ENCODE results near the gene ZNF274.
A peak's percentile ranks its signal among the peaks of the same experiment; 100 is the strongest.
"Not testable (repeated sequence)": the region's sequence is repeated elsewhere in the genome, so short reads cannot be mapped to it uniquely, and the experiment has no call there.

ZNF274 gene

DNA sequence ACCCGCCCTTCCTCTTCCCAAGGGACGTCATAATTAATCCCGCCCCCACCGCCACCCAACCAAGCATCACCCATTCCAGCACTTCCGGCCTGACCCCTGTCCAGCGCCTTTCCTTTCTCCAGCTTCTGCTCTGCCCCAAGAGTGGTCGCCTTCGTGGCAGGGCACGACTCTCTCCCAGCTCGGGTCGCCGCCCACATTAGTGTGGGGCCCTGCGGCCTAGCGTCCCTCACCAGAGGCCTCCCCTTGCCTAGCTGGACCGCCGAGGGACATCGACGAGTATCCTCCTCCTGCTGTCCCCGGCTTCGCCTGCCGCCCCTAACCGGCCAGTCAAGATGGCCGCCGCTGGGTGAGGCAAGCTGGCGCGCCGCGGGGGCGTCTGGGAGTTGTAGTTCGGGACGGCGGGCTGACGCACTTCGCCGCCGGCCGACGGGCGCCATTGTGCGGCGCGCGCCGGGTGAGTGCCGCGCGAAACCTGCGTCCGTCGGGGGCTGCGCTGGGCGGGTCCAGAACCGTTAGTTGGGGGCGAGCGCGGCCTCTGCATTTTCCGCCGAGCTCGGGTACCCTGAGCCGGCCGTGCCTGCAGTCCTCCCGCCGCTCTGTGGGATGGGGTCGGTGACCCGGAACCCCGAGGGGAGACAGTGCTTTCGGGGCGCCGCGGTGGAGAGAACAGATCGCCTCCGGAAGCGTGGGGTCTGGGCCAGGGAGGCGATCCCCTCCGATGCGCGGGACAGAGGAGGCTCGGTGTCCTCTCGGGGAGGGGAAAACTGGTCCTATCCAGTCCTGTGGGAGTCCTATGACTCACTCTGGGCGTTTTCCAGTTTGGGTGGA, at the start of gene ZNF274:
TSS of gene ZNF274 (plus strand) at position 73 of the 828 bp plus-strand sequence. CDS start 905 bp downstream, outside the sequence.
- H3K4me3 ChIP-seq (ENCODE audit: low read depth, low read length) = peak within 1 kb of the TSS; percentile 98
- H3K27me3 ChIP-seq (ENCODE audit: control insufficient read depth, insufficient read depth, low read length) = no peaks in the 10 kb centered on the region
- peaks cover 15% of the 10 kb centered on the region for H3K36me3 ChIP-seq (ENCODE audit: control insufficient read depth, insufficient read depth, low read length)
- H3K9ac ChIP-seq (ENCODE audit: low read depth, low read length) = peak within 1 kb of the TSS; percentile 96
- H3K4me1 ChIP-seq (ENCODE audit: control insufficient read depth, insufficient read depth, low read length) = no peaks in the 10 kb centered on the region
- peaks cover 4% of the 10 kb centered on the region for H3K9me3 ChIP-seq (ENCODE audit: control insufficient read depth, insufficient read depth, low read length)

DNA sequence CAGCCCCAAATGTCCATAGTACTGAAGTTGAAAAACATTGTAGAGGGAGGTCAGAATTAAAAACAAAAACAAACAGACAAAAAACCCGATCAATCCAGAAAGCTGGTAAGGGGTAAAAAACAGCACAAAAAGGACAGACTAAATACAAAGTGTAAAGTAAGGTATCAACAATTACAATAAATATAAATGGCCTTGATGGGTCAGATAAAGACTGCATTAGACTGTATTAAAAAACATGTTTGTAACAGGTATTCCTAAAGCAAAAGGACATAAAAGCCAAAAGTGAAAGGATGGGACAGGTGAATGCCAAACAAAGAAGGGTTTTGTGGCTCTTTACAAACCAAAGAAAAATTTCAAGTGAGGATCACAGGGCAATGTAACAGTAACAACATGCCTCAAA, 48.6 kb upstream of the ZNF274 start:
- H3K4me1 ChIP-seq (ENCODE audit: control insufficient read depth, insufficient read depth, low read length) = no peaks in the 10 kb centered on the region
- peaks cover 37% of the 10 kb centered on the region for H3K9me3 ChIP-seq (ENCODE audit: control insufficient read depth, insufficient read depth, low read length)
- no peaks in the 10 kb centered on the region for H3K27me3 ChIP-seq (ENCODE audit: control insufficient read depth, insufficient read depth, low read length)
- no peak overlapping the region for H3K9ac ChIP-seq (ENCODE audit: low read depth, low read length)
- H3K4me3 ChIP-seq (ENCODE audit: low read depth, low read length) = no peak overlapping the region
- H3K36me3 ChIP-seq (ENCODE audit: control insufficient read depth, insufficient read depth, low read length) = peaks cover 19% of the 10 kb centered on the region

DNA sequence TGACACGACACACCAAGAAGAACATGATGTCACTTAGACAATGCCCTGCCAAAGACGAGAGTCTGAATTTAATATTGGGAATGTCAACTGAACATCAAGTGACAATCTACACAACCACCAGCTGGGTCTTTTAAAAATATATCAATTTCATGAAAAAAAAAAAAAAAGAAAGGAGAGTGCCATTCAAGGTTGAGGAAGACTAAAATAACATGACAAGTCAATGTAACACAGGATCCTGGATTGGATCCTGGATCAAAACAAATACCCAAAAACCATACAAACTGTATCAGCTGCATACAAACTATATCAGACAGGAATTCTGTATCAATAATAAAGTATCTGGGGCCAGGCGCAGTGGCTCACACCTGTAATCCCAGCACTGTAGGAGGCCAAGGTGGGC, 37.0 kb upstream of the ZNF274 start:
- H3K4me3 ChIP-seq (ENCODE audit: low read depth, low read length) = no peak overlapping the region
- peaks cover 8% of the 10 kb centered on the region for H3K9me3 ChIP-seq (ENCODE audit: control insufficient read depth, insufficient read depth, low read length)
- no peaks in the 10 kb centered on the region for H3K4me1 ChIP-seq (ENCODE audit: control insufficient read depth, insufficient read depth, low read length)
- no peak overlapping the region for H3K9ac ChIP-seq (ENCODE audit: low read depth, low read length)
- H3K36me3 ChIP-seq (ENCODE audit: control insufficient read depth, insufficient read depth, low read length) = no peaks in the 10 kb centered on the region
- H3K27me3 ChIP-seq (ENCODE audit: control insufficient read depth, insufficient read depth, low read length) = no peaks in the 10 kb centered on the region

DNA sequence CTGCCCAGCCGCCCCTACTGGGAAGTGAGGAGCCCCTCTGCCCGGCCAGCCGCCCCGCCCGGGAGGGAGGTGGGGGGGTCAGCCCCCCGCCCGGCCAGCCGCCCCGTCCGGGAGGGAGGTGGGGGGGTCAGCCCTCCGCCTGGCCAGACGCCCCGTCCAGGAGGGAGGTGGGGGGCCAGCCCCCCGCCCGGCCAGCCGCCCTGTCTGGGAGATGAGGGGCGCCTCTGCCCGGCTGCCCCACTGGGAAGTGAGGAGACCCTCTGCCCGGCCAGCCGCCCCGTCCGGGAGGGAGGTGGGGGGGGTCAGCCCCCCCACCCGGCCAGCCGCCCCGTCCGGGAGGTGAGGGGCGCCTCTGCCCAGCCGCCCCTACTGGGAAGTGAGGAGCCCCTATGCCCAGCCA, 35.4 kb upstream of the ZNF274 start:
- not testable (repeated sequence) for H3K36me3 ChIP-seq (ENCODE audit: control insufficient read depth, insufficient read depth, low read length)

DNA sequence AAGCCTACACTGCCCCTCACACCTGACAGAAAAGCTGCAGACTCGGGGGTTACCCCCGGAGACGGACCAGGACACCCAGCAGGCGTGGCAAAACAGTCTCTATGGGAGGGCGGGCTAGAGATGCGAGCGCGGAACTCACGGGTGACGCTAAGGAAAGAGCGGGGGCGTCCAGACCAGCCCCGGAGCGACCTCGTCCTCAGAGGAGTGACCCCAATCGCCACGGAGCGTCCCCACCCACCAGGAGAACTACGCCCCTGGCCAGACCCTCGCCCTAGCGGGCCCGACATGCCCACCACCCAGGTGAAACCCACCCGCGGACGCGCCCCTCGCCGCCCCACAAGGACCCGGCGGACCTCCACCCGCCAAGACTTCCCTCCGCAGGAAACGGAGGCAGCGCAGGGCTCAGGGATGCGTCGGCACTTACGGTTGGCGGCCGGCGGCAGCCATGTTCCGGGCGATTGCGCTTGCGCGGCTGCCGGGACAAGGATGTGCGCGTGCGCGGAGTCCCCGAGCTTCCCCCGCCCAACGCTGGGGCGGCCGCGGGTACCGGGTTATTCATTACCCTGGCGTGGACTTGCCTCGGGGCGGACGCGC, 32.4 kb upstream of the ZNF274 start, which contains the start of gene ZNF329:
TSS of gene ZNF329 (minus strand) at position 462 of the 594 bp plus-strand sequence. CDS start 21,286 bp downstream, outside the sequence.
- H3K36me3 ChIP-seq (ENCODE audit: control insufficient read depth, insufficient read depth, low read length) = no peaks in the 10 kb centered on the region
- no peaks in the 10 kb centered on the region for H3K27me3 ChIP-seq (ENCODE audit: control insufficient read depth, insufficient read depth, low read length)
- no peaks in the 10 kb centered on the region for H3K4me1 ChIP-seq (ENCODE audit: control insufficient read depth, insufficient read depth, low read length)
- H3K4me3 ChIP-seq (ENCODE audit: low read depth, low read length) = peak within 1 kb of the TSS; percentile 96
- H3K9ac ChIP-seq (ENCODE audit: low read depth, low read length) = peak within 1 kb of the TSS; percentile 88
- H3K9me3 ChIP-seq (ENCODE audit: control insufficient read depth, insufficient read depth, low read length) = peaks cover 8% of the 10 kb centered on the region

More for the DNA sequence above, 35.4 kb upstream of the ZNF274 start:
- H3K27me3 ChIP-seq (ENCODE audit: control insufficient read depth, insufficient read depth, low read length); H3K9me3 ChIP-seq (ENCODE audit: control insufficient read depth, insufficient read depth, low read length); H3K4me3 ChIP-seq (ENCODE audit: low read depth, low read length); H3K9ac ChIP-seq (ENCODE audit: low read depth, low read length); H3K4me1 ChIP-seq (ENCODE audit: control insufficient read depth, insufficient read depth, low read length): not testable (repeated sequence)

DNA sequence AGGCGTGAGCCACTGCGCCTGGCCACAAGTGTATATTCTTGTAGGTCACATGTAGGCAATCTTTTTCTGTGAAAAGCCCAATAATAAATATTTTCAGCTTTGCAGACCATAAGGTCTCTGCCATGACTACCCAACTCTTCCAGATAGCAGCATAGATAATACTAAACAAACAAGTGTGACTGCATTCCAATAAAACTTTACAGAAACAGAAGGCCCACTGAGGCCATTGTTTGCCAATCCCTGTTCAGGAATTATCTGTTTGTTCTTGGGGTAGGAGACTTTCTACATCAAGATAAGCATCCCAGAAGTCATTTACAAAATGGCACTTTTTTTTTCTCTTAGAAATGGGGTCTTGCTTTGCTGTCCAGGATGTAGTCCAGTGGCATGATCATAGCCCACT, 29.5 kb upstream of the ZNF274 start:
- Histone ChIP-seq H3K27me3 (ENCODE audit: control insufficient read depth, insufficient read depth, low read length) (no peaks in the 10 kb centered on the region), H3K9ac (ENCODE audit: low read depth, low read length) (no peak overlapping the region), H3K4me1 (ENCODE audit: control insufficient read depth, insufficient read depth, low read length) (no peaks in the 10 kb centered on the region), H3K9me3 (ENCODE audit: control insufficient read depth, insufficient read depth, low read length) (peaks cover 4% of the 10 kb centered on the region), H3K36me3 (ENCODE audit: control insufficient read depth, insufficient read depth, low read length) (no peaks in the 10 kb centered on the region), H3K4me3 (ENCODE audit: low read depth, low read length) (no peak overlapping the region)

DNA sequence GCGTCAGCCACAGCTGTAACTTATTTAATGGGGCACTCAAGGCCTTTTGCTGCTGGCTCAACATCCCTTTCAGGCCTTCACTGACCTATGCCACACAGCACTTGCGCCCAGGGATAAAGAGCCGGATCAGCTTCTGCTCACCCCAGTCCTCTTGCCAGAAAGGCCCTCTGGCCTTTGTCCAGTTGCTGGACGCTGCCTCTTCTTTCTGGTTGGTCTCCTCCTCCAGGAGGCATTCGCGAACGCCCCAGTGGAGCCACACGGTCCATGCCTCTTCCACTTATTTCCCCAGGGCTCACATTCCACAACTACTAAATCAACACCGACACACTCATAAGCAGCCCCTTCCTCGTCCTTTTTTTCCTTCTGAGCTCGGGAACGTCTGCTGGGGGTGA, 28.6 kb upstream of the ZNF274 start:
- no peaks in the 10 kb centered on the region for H3K4me1 ChIP-seq (ENCODE audit: control insufficient read depth, insufficient read depth, low read length)
- no peaks in the 10 kb centered on the region for H3K27me3 ChIP-seq (ENCODE audit: control insufficient read depth, insufficient read depth, low read length)
- no peaks in the 10 kb centered on the region for H3K9me3 ChIP-seq (ENCODE audit: control insufficient read depth, insufficient read depth, low read length)
- H3K36me3 ChIP-seq (ENCODE audit: control insufficient read depth, insufficient read depth, low read length) = no peaks in the 10 kb centered on the region
- peak overlapping the region; percentile 92 for H3K4me3 ChIP-seq (ENCODE audit: low read depth, low read length)
- peak overlapping the region; percentile 90 for H3K9ac ChIP-seq (ENCODE audit: low read depth, low read length)

DNA sequence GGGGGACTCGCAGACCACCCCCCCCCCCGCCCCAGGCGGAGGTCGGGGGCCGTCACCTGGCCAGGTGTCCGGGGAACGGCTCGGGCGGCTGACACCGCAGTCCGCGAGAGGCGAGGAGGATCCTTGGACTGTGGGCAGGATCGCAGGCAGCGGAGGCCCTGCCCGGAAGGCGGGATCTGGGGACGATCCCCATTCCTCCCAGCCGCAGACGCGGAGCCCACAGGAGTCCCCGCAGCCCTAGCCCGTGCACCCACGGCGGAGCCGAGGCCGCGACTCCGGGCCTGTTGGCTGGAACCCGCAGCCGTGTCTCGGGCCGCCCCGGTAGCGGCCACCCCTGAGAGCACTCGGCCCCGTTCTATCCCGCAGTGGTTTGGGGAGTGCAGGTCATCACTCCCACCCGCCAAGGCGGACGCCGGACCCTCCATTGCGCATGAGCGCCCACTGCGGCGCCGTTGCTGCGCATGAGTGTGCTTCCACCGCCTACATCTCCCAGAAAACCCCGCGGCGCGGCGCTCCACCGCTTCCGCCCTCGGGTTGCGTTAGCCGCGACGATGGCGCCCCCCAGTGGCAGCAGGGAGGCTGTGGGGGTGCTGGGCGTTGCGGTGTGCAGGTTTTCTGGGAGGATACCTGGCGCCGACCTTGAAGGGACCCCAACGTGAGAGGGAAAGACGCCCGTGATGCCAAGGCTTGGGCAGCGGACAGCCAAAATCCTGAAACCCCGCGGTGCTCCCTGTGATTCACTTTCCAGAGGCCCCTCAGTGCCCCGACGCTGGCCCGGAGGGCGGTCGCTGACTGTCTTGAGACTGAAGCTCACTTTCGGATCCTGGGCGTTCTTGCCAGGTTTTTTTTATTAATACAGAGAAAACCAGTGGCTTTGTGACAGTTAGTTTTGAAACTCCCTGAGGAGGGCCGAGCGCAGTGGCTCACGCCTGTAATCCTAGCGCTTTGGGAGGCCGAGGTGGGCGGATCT, 27.9 kb upstream of the ZNF274 start:
- H3K4me1 ChIP-seq (ENCODE audit: control insufficient read depth, insufficient read depth, low read length) = no peaks in the 10 kb centered on the region
- no peaks in the 10 kb centered on the region for H3K36me3 ChIP-seq (ENCODE audit: control insufficient read depth, insufficient read depth, low read length)
- H3K9ac ChIP-seq (ENCODE audit: low read depth, low read length) = peak overlapping the region; percentile 90
- no peaks in the 10 kb centered on the region for H3K27me3 ChIP-seq (ENCODE audit: control insufficient read depth, insufficient read depth, low read length)
- H3K9me3 ChIP-seq (ENCODE audit: control insufficient read depth, insufficient read depth, low read length) = no peaks in the 10 kb centered on the region
- peak overlapping the region; percentile 92 for H3K4me3 ChIP-seq (ENCODE audit: low read depth, low read length)

DNA sequence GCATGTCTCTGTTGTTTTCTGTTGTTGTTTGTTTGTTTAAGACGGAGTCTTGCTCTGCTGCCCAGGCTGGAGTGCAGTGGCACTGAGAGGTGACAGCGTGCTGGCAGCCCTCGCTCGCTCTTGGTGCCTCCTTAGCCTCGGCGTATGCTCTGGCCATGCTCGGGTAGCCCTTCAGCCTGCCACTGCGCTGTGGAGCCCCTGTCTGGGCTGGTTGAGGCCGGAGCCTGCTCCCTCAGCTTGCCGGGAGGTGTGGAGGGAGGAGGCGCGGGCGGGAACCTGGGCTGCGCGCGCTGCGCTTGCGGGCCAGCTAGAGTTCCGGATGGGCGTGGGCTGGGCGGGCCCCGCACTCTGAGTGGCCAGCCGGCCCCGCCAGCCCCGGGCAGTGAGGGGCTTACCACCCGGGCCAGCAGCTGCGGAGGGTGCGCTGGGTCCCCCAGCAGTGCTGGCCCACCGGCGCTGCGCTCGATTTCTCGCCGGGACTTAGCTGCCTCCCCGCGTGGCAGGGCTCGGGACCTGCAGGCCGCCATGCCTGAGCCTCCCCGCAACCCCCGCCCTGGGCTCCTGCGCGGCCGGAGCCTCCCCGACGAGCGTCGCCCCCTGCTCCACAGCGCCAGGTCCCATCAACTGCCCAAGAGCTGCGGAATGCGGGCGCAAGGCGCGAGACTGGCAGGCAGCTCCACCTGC, 25.7 kb upstream of the ZNF274 start:
- Histone ChIP-seq H3K4me1 (ENCODE audit: control insufficient read depth, insufficient read depth, low read length) (no peaks in the 10 kb centered on the region), H3K27me3 (ENCODE audit: control insufficient read depth, insufficient read depth, low read length) (no peaks in the 10 kb centered on the region), H3K9me3 (ENCODE audit: control insufficient read depth, insufficient read depth, low read length) (no peaks in the 10 kb centered on the region), H3K9ac (ENCODE audit: low read depth, low read length) (no peak overlapping the region), H3K36me3 (ENCODE audit: control insufficient read depth, insufficient read depth, low read length) (no peaks in the 10 kb centered on the region), H3K4me3 (ENCODE audit: low read depth, low read length) (no peak overlapping the region)

DNA sequence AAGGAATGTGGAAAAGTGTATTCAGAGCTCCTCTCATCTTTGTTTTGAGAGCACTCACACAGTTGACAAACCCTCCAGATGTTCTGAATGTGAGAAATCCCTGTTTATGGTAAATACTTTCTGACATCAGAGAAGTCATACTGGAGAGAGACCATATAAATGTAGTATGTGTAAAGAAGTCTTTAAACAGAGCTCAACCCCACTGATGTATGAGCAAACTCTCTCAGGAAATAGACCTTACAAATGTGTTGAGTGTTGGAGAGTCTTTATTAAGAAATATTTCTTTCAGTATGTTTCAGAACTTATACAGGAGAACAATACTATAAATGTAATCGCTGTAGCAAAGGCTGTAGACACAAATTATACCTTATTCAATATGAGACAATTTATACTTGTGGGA, 16.6 kb upstream of the ZNF274 start:
- Histone ChIP-seq H3K4me3 (ENCODE audit: low read depth, low read length) (no peak overlapping the region), H3K9me3 (ENCODE audit: control insufficient read depth, insufficient read depth, low read length) (peaks cover 9% of the 10 kb centered on the region), H3K27me3 (ENCODE audit: control insufficient read depth, insufficient read depth, low read length) (no peaks in the 10 kb centered on the region), H3K36me3 (ENCODE audit: control insufficient read depth, insufficient read depth, low read length) (no peaks in the 10 kb centered on the region), H3K4me1 (ENCODE audit: control insufficient read depth, insufficient read depth, low read length) (no peaks in the 10 kb centered on the region), H3K9ac (ENCODE audit: low read depth, low read length) (no peak overlapping the region)

DNA sequence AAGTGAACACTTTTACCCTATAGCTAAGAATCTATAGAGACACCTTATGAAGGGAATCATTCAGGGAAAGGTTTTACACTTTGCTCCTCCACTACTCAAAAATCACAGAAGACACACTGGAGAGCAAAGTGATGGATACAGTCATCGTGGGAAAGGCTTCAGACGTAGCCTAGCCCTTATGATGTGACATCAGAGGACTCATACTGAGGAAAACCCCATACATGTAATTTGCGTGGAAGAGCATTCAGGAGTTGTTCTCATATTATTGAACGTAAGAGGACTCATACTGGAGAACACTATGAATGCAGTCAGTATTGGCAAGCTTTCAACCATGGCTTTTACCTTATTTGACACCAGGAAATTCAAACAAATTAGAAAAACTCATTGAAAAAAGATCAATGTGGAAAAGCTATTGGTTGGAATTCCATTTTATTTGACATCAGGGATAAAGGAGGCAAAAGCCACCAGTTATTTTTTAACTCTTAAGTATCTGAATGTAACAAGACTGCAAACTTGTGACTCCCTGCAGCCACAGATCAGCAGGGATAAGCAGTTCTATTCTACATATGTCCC, 16.1 kb upstream of the ZNF274 start:
- Histone ChIP-seq H3K36me3 (ENCODE audit: control insufficient read depth, insufficient read depth, low read length) (no peaks in the 10 kb centered on the region), H3K9me3 (ENCODE audit: control insufficient read depth, insufficient read depth, low read length) (peaks cover 9% of the 10 kb centered on the region), H3K4me3 (ENCODE audit: low read depth, low read length) (no peak overlapping the region), H3K4me1 (ENCODE audit: control insufficient read depth, insufficient read depth, low read length) (no peaks in the 10 kb centered on the region), H3K9ac (ENCODE audit: low read depth, low read length) (no peak overlapping the region), H3K27me3 (ENCODE audit: control insufficient read depth, insufficient read depth, low read length) (no peaks in the 10 kb centered on the region)
